BE2C (cell line): Measurements from ENCODE around the gene SOX15.
"Not testable (repeated sequence)": the region's sequence is repeated elsewhere in the genome, so short reads cannot be mapped to it uniquely, and the experiment has no call there.

Source experiments
- DNase-seq: peaks from one replicate; pipeline ENCODE4 v3.0.0-alpha.2; 2020
- H3K27me3 ChIP-seq: fragments of 250-450 bp; sonication (Bioruptor Pico); 2 replicates; pipeline ENCODE4 v1.5.1; 2020; ENCODE audit warnings: mild to moderate bottlenecking
- H3K36me3 ChIP-seq: fragments of 250-450 bp; sonication (Bioruptor Pico); 2 replicates; pipeline ENCODE4 v1.5.1; 2020; ENCODE audit warnings: mild to moderate bottlenecking
- H3K4me1 ChIP-seq: fragments of 250-450 bp; sonication (Bioruptor Pico); 2 replicates; pipeline ENCODE4 v1.5.1; 2020
- H3K4me3 ChIP-seq: 2 replicates; pipeline ENCODE4 v1.5.1; 2011; ENCODE audit warnings: low read depth, low read length
- H3K9me3 ChIP-seq: fragments of 250-450 bp; sonication (Bioruptor Pico); 2 replicates; pipeline ENCODE4 v1.5.1; 2020
- TF ChIP-seq, protein P1 (sequence below): IDR thresholded peaks from 2 replicates; pipeline ENCODE4 v1.5.1; 2012; ENCODE audit warnings: mild to moderate bottlenecking, low read depth, low read length

The SOX15 gene

GRCh38 chr17:7612294-7612640, 22.4 kb upstream of the SOX15 start:
- Histone ChIP-seq H3K27me3 (no peaks in the 10 kb centered on the region), H3K4me3 (no peak overlapping the region), H3K36me3 (no peaks in the 10 kb centered on the region), H3K4me1 (no peaks in the 10 kb centered on the region), H3K9me3 (no peaks in the 10 kb centered on the region)
- TF ChIP-seq, protein P1, sequence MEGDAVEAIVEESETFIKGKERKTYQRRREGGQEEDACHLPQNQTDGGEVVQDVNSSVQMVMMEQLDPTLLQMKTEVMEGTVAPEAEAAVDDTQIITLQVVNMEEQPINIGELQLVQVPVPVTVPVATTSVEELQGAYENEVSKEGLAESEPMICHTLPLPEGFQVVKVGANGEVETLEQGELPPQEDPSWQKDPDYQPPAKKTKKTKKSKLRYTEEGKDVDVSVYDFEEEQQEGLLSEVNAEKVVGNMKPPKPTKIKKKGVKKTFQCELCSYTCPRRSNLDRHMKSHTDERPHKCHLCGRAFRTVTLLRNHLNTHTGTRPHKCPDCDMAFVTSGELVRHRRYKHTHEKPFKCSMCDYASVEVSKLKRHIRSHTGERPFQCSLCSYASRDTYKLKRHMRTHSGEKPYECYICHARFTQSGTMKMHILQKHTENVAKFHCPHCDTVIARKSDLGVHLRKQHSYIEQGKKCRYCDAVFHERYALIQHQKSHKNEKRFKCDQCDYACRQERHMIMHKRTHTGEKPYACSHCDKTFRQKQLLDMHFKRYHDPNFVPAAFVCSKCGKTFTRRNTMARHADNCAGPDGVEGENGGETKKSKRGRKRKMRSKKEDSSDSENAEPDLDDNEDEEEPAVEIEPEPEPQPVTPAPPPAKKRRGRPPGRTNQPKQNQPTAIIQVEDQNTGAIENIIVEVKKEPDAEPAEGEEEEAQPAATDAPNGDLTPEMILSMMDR: no peak
- DNase-seq: no peak

DNA sequence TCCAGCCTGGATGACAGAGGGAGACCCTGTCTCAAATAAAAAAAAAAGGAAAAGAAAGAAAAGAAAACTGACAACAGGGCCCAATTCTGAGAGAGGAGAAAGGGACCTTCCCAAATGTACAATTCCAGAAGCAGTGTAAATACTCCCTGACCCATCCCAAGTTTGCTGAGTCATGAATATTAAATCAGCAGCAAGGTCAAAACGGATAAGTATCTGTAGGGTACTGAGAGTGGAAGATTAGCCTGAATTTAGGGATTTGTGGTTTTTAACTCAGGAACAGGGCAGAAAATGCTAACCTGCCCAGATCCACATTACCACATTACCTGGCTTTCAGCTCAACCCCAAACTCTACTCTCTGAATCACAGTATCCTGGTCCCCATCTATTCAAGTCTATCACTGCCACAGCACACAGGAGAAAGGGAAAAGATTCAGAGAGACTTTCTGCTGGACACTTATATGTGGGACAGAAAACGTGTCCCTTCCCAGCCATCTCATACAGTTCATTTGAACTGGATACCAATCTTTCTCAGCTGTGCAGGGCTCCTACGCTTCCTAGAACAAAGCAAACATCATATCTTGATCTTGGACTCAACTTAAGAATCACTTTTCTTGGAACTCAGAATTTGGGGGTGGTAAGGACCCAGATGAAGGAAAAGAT, 21.9 kb upstream of the SOX15 start:
- Histone ChIP-seq H3K36me3 (no peaks in the 10 kb centered on the region), H3K4me1 (no peaks in the 10 kb centered on the region), H3K4me3 (no peak overlapping the region), H3K27me3 (no peaks in the 10 kb centered on the region), H3K9me3 (no peaks in the 10 kb centered on the region)
- TF ChIP-seq, protein P1: no peak
- no peak for DNase-seq

GRCh38 chr17:7610641-7611040, 20.7 kb upstream of the SOX15 start:
- Histone ChIP-seq H3K9me3 (no peaks in the 10 kb centered on the region), H3K36me3 (no peaks in the 10 kb centered on the region), H3K27me3 (no peaks in the 10 kb centered on the region), H3K4me3 (no peak overlapping the region), H3K4me1 (no peaks in the 10 kb centered on the region)
- no peak for DNase-seq
- TF ChIP-seq, protein P1: no peak

DNA sequence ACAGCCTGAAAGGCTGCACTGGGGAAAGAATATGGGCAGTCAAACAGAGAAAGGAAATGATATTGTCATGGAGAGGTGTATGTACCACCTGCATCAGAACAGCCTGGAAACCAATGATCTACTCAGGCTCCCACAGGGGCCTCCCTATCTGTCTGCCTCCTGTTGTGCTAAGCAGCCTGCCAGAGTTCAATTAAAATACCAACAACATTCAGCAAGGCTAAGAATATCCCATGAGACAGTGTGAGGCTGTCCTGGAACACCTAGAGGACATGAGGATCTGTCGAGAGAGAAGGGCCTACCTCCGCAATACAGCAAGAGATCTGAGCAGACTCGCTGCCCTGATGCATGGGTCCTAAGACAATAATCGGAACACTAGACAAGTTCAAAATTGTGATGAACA, 16.4 kb upstream of the SOX15 start:
- Histone ChIP-seq H3K9me3 (no peaks in the 10 kb centered on the region), H3K4me3 (no peak overlapping the region), H3K36me3 (no peaks in the 10 kb centered on the region; the same call in 1 of the 2 replicates), H3K27me3 (no peaks in the 10 kb centered on the region), H3K4me1 (no peaks in the 10 kb centered on the region)
- DNase-seq: no peak
- TF ChIP-seq, protein P1: no peak

DNA sequence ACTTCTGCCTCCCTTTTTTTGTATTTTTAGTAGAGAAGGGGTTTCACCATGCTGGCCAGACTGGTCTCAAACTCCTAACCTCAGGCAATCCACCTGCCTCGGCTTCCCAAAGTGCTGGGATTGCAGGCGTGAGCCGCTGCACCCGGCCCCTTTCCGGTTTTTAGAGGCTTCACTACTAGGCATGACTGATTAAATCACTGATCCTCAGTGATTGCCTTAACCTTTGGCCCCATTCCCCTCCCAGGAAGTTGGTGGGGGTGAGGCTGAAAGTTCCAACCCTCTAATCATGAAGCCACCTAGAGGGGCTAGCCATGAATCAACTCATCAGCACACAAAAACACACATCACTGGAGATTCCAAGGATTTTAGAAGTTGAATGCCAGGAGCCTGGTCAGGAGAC, 7.7 kb upstream of the SOX15 start:
- DNase-seq, H3K4me3 ChIP-seq, H3K27me3 ChIP-seq, H3K9me3 ChIP-seq, H3K4me1 ChIP-seq: not testable (repeated sequence)
- H3K36me3 ChIP-seq: peaks cover 29% of the 10 kb centered on the region

DNA sequence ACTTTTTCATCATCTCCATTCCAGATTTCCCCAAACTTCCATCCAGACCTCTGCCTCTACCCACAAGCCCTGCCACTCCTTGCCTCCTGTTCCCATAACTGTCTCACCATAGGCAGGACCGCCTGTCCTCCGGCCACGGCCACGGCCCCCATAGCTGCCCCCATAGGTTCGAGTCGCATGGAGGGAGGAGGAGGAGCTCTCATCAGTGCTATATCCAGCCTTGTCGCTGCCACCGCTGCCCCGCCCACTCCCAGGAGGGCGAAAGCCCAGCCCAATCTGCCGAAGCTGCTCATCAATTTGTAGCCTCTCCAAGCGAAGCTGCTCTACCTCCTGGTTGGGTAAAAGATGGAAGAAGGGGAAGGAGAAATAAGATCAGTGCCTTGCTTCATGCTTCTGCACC, 3.4 kb upstream of the SOX15 start:
- H3K4me3 ChIP-seq: no peak overlapping the region
- no peaks in the 10 kb centered on the region for H3K27me3 ChIP-seq
- peaks cover 6% of the 10 kb centered on the region; the same call in 1 of the 2 replicates for H3K4me1 ChIP-seq
- peaks cover 30% of the 10 kb centered on the region for H3K36me3 ChIP-seq
- DNase-seq: no peak
- TF ChIP-seq, protein P1: no peak
- no peaks in the 10 kb centered on the region for H3K9me3 ChIP-seq
